Right forelimb (tissue), 1 donor: ENCODE data around the gene SLC9C2.
"Not testable (repeated sequence)": the region's sequence is repeated elsewhere in the genome, so short reads cannot be mapped to it uniquely, and the experiment has no call there.

Source experiments
- DNase-seq: peaks from one replicate; pipeline ENCODE4 v3.0.0-alpha.2; 2018

The SLC9C2 gene

GRCh38 chr1:173581383-173582079 lies 21.3 kb downstream of the SLC9C2 start:
- no peak for DNase-seq

GRCh38 chr1:173580658-173581057 lies 22.2 kb downstream of the SLC9C2 start:
- DNase-seq, result no peak

GRCh38 chr1:173580071-173580470 lies 22.8 kb downstream of the SLC9C2 start:
- no peak for DNase-seq

GRCh38 chr1:173573596-173573995 lies 29.3 kb downstream of the SLC9C2 start:
- no peak for DNase-seq

GRCh38 chr1:173572201-173572873 lies 30.5 kb downstream of the SLC9C2 start:
- no peak for DNase-seq

- DNase-seq, result no peak
Observed at GRCh38 chr1:173570370-173571007, 32.4 kb downstream of the SLC9C2 start.

- no peak for DNase-seq
Observed at GRCh38 chr1:173568483-173568882, 34.4 kb downstream of the SLC9C2 start.

GRCh38 chr1:173563846-173564245 lies 39.0 kb downstream of the SLC9C2 start:
- DNase-seq, result not testable (repeated sequence)

GRCh38 chr1:173562813-173563212 lies 40.1 kb downstream of the SLC9C2 start:
- no peak for DNase-seq

- no peak for DNase-seq
Observed at GRCh38 chr1:173561263-173561662, 41.6 kb downstream of the SLC9C2 start.

- DNase-seq, result no peak
Observed at GRCh38 chr1:173560285-173560880, 42.5 kb downstream of the SLC9C2 start.

- DNase-seq, result no peak
Observed at GRCh38 chr1:173555651-173556305, 47.1 kb downstream of the SLC9C2 start.

- no peak for DNase-seq
Observed at GRCh38 chr1:173554541-173555250, 48.2 kb downstream of the SLC9C2 start.

- no peak for DNase-seq
Observed at GRCh38 chr1:173554089-173554488, 48.8 kb downstream of the SLC9C2 start.

GRCh38 chr1:173553312-173553711 lies 49.6 kb downstream of the SLC9C2 start:
- DNase-seq, result no peak

GRCh38 chr1:173551699-173552098 lies 51.2 kb downstream of the SLC9C2 start:
- no peak for DNase-seq

GRCh38 chr1:173549813-173550212 lies 53.1 kb downstream of the SLC9C2 start:
- DNase-seq, result no peak

- DNase-seq, result no peak
Observed at GRCh38 chr1:173545688-173546087, 57.2 kb downstream of the SLC9C2 start.

GRCh38 chr1:173536223-173536622 lies 66.6 kb downstream of the SLC9C2 start:
- no peak for DNase-seq

GRCh38 chr1:173532237-173532636 lies 70.6 kb downstream of the SLC9C2 start:
- no peak for DNase-seq

GRCh38 chr1:173530795-173531693 lies 71.8 kb downstream of the SLC9C2 start:
- DNase-seq, result no peak
